Naive thymus-derived CD8-positive, alpha-beta T cell (primary cell): ENCODE measurements around the gene FNDC10. TPM values are rescaled to one million over a fixed set of nuclear protein-coding genes. Genes with fewer than 3 reads are reported as not detected.
"Not testable (repeated sequence)": the region's sequence is repeated elsewhere in the genome, so short reads cannot be mapped to it uniquely, and the experiment has no call there.

Source experiments
- ATAC-seq, 2 donors: fragments of 150-1000 bp; cut with Tn5 transposase in 1 of 2; sonication (Bioruptor Pico), chemical (Tn5 transposase) in 1 of 2; 1 replicate in 1 of 2; 2 replicates in 1 of 2; pipeline ENCODE4 v1.10.0; 2021; ENCODE audit warnings: mild to moderate bottlenecking in 2 of 2, moderate library complexity in 2 of 2
- POLR2A ChIA-PET: fragments of 350-600 bp; sonication (Branson Sonifier 250); formaldehyde crosslinking; loops from one replicate; lab custom pipeline; 2021; ENCODE audit warnings: antibody characterized with exemption; lab: Charles Lee
- DNase-seq, 10 donors: peaks; one replicate each; pipeline versions ENCODE4 v3.0.0 to v3.0.0-alpha.2; 2020 to 2022
- H3K27ac Mint-ChIP-seq, 10 donors: one replicate each; pipeline ENCODE4 v1.8.0; 2020 to 2022; ENCODE audit warnings: mild to moderate bottlenecking in 10 of 10, mixed read lengths in 10 of 10, moderate library complexity in 4 of 10, inconsistent platforms in 1 of 10
- H3K27me3 Mint-ChIP-seq, 5 donors: one replicate each; pipeline ENCODE4 v1.8.0; 2021 to 2022; ENCODE audit warnings: mixed read lengths in 5 of 5
- H3K36me3 Mint-ChIP-seq, 3 donors: one replicate each; pipeline ENCODE4 v1.8.0; 2020 to 2022; ENCODE audit warnings: mixed read lengths in 3 of 3, mild to moderate bottlenecking in 2 of 3, inconsistent platforms in 1 of 3
- H3K4me1 Mint-ChIP-seq, 4 donors: one replicate each; pipeline ENCODE4 v1.8.0; 2021 to 2022; ENCODE audit warnings: mixed read lengths in 4 of 4
- H3K4me3 Mint-ChIP-seq, 10 donors: one replicate each; pipeline ENCODE4 v1.8.0; 2020 to 2022; ENCODE audit warnings: mild to moderate bottlenecking in 10 of 10, mixed read lengths in 10 of 10, moderate library complexity in 6 of 10, inconsistent platforms in 1 of 10
- H3K9me3 Mint-ChIP-seq, 9 donors: one replicate each; pipeline ENCODE4 v1.8.0; 2020 to 2022; ENCODE audit warnings: mixed read lengths in 9 of 9, mild to moderate bottlenecking in 3 of 9, inconsistent platforms in 1 of 9, moderate library complexity in 1 of 9
- polyA plus RNA-seq, 3 donors: library from polyadenylated mRNA; unstranded; fragments of 300-500 nt; fragmentation: Illumina TruSeq; gene quantifications; one replicate each; pipeline ENCODE4 v1.2.3, GENCODE V29; 2021
- total RNA-seq, 8 experiments: library from RNA in 2 of 8; stranded (reverse) in 2 of 8; gene quantifications; one replicate each; pipeline ENCODE4 v1.2.3 and lab custom pipeline; 2021 to 2026

The FNDC10 gene
- total and polyA plus RNA-seq, 5 experiments from 2014 or later, result 0.75 to 3.8 (median 2.4) TPM

GRCh38 chr1:1601564-1602303 is 1.8 kb upstream of the FNDC10 start:
- H3K27ac Mint-ChIP-seq, result no peak overlapping the region
- peak overlapping the region in 2 of 10 donors; percentile 24 to 33 for H3K4me3 Mint-ChIP-seq
- ATAC-seq (no peak), DNase-seq (no peak)
- POLR2A ChIA-PET, result interaction anchor here (0.6 to 4.2 kb wide), 2 partner anchors 12 to 330 kb away, joined by 4 to 43 read pairs; partner anchors contain the start of gene MIB2
- no peaks in the 10 kb centered on the region for H3K36me3 Mint-ChIP-seq
- peaks cover 0 to 11% (median 0%) of the 10 kb centered on the region in 5 donors for H3K27me3 Mint-ChIP-seq
- peaks cover 5 to 14% (median 10%) of the 10 kb centered on the region in 4 donors for H3K4me1 Mint-ChIP-seq
- H3K9me3 Mint-ChIP-seq, result no peaks in the 10 kb centered on the region

- H3K27me3 Mint-ChIP-seq, result peaks cover 0 to 11% (median 0%) of the 10 kb centered on the region in 5 donors
- H3K9me3 Mint-ChIP-seq, result no peaks in the 10 kb centered on the region
- H3K36me3 Mint-ChIP-seq, result no peaks in the 10 kb centered on the region
- H3K27ac Mint-ChIP-seq, result no peak overlapping the region
- POLR2A ChIA-PET, result interaction anchor here (0.6 to 4.2 kb wide), 4 partner anchors 13 to 331 kb away, joined by 3 to 43 read pairs (median 5); partner anchors contain the start of gene MIB2
- peak overlapping the region; percentile 39 to 76 (median 65) for H3K4me3 Mint-ChIP-seq
- DNase-seq (no peak), ATAC-seq (no peak)
- H3K4me1 Mint-ChIP-seq, result peaks cover 5 to 11% (median 8%) of the 10 kb centered on the region in 4 donors
Observed at GRCh38 chr1:1600861-1601563, 1.1 kb upstream of the FNDC10 start.

DNA sequence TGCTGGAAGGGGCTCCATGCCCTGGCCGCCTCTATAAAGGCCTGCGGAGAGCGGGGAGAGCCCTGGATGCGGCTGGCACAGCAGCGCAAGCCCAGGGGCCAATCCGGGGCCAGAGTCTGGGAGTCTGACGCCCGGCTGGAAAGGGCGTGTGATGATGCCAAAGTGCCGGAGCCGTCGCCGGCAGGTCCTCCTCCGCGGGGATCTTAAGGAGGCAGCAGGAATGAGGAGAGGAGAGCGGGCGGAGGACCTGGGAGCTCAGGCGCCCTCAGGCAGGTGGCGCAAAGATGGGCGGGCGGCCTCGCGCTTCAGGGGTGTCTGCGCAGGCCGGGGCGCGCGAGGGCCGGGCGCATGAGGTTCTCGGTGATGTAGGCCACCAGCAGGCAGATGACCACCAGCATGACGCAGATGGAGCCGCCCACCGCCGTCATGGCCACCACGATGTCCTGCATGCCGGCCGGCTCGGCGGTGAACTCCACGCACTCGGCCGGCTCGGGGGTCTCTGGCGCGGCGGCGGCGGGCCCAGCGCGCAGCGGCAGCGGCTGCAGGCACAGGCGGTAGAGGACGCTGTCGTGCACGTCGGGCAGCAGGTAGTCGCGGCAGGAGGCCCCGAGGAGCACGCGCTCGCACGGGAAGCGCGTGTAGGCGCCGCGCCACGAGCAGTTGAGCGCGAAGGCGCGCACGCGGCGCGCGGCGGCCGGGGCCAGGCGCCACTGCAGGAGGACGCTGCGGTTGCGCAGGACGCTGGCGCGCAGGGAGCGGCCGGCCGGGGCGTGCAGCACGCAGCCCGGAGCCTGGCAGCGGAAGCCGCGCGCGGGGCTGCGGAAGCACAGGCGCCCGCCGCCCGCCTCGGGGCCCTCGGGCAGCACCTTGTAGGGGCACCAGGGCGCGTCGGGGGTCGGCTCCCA is 653 bp downstream of the FNDC10 start:
- H3K27me3 Mint-ChIP-seq, result peaks cover 0 to 11% (median 0%) of the 10 kb centered on the region in 5 donors
- POLR2A ChIA-PET, result interaction anchor here (0.8 to 3.1 kb wide), 3 partner anchors 8 to 17 kb away, joined by 3 to 23 read pairs (median 5); partner anchors contain the start of gene MIB2
- peak overlapping the region; percentile 59 to 86 (median 81) for H3K4me3 Mint-ChIP-seq
- peaks cover 5 to 9% (median 7%) of the 10 kb centered on the region in 4 donors for H3K4me1 Mint-ChIP-seq
- H3K9me3 Mint-ChIP-seq, result no peaks in the 10 kb centered on the region
- no peaks in the 10 kb centered on the region for H3K36me3 Mint-ChIP-seq
- H3K27ac Mint-ChIP-seq, result peak overlapping the region in 3 of 10 donors; percentile 53 to 65 (median 60)
- ATAC-seq (peak; percentile 71 to 76), DNase-seq (peak in 5 of 10 donors; percentile 25 to 55 (median 40))

GRCh38 chr1:1598720-1599029 is 1.3 kb downstream of the FNDC10 start:
- POLR2A ChIA-PET, result interaction anchor here (0.8 to 3.1 kb wide), 4 partner anchors 8 to 23 kb away, joined by 3 to 23 read pairs (median 4); partner anchors contain the start of gene MIB2
- ATAC-seq (no peak), DNase-seq (no peak)
- H3K27ac Mint-ChIP-seq, result peak overlapping the region in 3 of 10 donors; percentile 9 to 53 (median 43)
- H3K4me1 Mint-ChIP-seq, result peaks cover 5 to 9% (median 7%) of the 10 kb centered on the region in 4 donors
- H3K9me3 Mint-ChIP-seq, result no peaks in the 10 kb centered on the region
- peak overlapping the region; percentile 59 to 86 (median 81) for H3K4me3 Mint-ChIP-seq
- peaks cover 0 to 11% (median 0%) of the 10 kb centered on the region in 5 donors for H3K27me3 Mint-ChIP-seq
- no peaks in the 10 kb centered on the region for H3K36me3 Mint-ChIP-seq

DNA sequence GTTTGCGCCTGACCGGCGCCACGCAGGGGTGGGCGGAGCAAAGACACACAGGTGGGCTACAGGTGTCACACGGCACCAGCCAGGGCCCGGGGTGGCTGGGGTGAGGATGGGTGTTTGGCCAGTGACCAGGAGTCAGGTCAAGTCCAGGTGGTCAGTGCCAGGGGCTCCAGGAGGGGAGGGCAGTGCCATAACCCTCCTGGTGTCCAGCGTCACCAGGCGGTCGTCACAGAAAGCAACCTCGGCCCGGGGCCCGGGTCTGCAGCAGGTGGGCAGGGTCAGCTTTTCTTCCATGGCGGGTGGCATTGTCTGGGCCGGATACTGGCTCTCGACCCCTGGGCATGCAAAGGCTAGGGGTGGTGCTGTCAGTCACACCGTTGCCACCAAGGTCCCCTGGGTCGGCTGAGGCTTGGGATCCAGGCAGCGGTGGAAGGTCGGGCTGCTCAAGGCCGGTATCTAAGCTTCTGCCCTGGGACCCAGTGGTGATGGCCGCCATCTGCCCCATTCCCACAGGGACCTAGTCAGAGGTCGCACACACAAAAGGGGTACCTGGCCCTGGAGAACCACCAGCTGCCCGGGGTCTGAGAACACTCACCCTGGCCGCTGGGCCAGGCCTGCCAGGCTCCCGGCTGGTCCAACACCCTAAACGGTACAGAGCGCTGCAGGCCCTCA is 1.8 kb downstream of the FNDC10 start:
- Mint-ChIP-seq H3K27me3 (peaks cover 0 to 11% (median 0%) of the 10 kb centered on the region in 5 donors), H3K4me3 (peak overlapping the region in 8 of 10 donors; percentile 59 to 86 (median 82)), H3K36me3 (no peaks in the 10 kb centered on the region), H3K9me3 (no peaks in the 10 kb centered on the region), H3K27ac (peak overlapping the region in 1 of 10 donors; percentile 49), H3K4me1 (peaks cover 5 to 9% (median 7%) of the 10 kb centered on the region in 4 donors)
- ATAC-seq (no peak), DNase-seq (no peak)
- POLR2A ChIA-PET, result interaction anchor here (0.6 to 3.1 kb wide), 7 partner anchors 9 to 209 kb away, joined by 3 to 23 read pairs (median 4); partner anchors contain the start of gene MIB2

DNA sequence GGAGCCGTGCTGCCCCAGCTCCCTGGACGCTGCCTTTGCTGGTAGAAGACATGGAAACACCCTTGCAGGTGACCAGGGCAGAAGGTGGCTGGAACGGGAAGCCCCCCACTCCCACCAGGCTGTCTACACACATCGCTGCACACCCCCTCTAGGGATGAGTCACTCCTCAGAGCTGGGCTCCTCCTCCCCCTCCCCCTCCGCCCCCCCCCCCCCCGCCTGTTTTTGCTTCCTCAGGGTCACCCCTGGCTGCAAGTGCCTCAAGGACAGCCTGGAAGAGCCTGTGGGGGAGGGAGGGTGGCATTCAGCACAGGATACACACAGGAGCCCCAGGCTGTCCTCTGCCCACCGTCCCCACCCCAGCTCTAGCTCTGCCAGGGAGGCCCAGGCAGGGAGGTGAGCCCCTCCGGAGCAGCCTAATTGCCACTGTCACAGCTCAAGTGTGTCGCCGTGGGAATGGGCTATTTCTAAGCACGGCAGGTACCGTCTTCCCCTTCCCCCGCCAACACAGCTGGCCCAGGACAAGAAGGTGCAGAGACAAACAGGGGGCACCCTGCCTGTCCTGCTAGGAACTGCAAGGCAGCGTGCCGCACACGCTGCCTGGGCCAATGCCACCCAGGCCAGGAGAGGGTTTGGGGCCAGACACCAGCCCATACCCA is 2.5 kb downstream of the FNDC10 start:
- H3K27ac Mint-ChIP-seq, result peak overlapping the region in 1 of 10 donors; percentile 49
- ATAC-seq, result peak; percentile 37 to 40
- POLR2A ChIA-PET, result interaction anchor here (0.6 to 3.1 kb wide), 5 partner anchors 17 to 203 kb away, joined by 3 to 23 read pairs (median 5); partner anchors contain the start of gene MIB2

GRCh38 chr1:1596493-1597274 is 3.3 kb downstream of the FNDC10 start:
- H3K27me3 Mint-ChIP-seq, result peaks cover 0 to 11% (median 0%) of the 10 kb centered on the region in 5 donors
- H3K4me1 Mint-ChIP-seq, result peaks cover 5 to 9% (median 7%) of the 10 kb centered on the region in 4 donors
- ATAC-seq (no peak), DNase-seq (no peak)
- no peaks in the 10 kb centered on the region for H3K9me3 Mint-ChIP-seq
- POLR2A ChIA-PET, result interaction anchor here (3.1 kb wide), 1 partner anchor 18 kb away, joined by 23 read pairs; the partner anchor contains the start of gene MIB2
- no peaks in the 10 kb centered on the region for H3K36me3 Mint-ChIP-seq
- no peak overlapping the region for H3K4me3 Mint-ChIP-seq
- no peak overlapping the region for H3K27ac Mint-ChIP-seq

More for the DNA sequence above, 2.5 kb downstream of the FNDC10 start:
- Mint-ChIP-seq H3K9me3 (no peaks in the 10 kb centered on the region), H3K27me3 (peaks cover 0 to 11% (median 0%) of the 10 kb centered on the region in 5 donors), H3K4me3 (peak overlapping the region in 6 of 10 donors; percentile 29 to 67 (median 56)), H3K36me3 (no peaks in the 10 kb centered on the region), H3K4me1 (peaks cover 5 to 9% (median 7%) of the 10 kb centered on the region in 4 donors)
- peak in 1 of 10 donors; percentile 24 for DNase-seq

DNA sequence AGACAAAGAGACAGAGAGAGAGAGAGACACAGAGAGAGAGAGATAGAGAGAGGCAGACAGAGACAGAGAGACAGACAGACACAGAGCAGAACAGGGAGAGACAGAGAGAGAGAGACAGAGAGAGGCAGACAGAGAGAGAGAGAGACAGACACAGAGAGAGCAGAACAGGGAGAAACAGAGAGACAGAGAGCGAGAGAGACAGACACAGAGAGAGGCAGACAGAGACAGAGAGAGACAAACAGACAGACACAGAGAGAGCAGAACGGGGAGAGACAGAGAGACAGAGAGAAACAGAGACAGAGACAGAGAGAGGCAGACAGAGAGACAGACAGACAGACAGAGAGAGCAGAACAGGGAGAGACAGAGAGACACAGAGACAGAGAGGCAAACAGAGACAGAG is 4.6 kb downstream of the FNDC10 start:
- H3K27ac Mint-ChIP-seq, H3K36me3 Mint-ChIP-seq, H3K4me3 Mint-ChIP-seq: not testable (repeated sequence)

DNA sequence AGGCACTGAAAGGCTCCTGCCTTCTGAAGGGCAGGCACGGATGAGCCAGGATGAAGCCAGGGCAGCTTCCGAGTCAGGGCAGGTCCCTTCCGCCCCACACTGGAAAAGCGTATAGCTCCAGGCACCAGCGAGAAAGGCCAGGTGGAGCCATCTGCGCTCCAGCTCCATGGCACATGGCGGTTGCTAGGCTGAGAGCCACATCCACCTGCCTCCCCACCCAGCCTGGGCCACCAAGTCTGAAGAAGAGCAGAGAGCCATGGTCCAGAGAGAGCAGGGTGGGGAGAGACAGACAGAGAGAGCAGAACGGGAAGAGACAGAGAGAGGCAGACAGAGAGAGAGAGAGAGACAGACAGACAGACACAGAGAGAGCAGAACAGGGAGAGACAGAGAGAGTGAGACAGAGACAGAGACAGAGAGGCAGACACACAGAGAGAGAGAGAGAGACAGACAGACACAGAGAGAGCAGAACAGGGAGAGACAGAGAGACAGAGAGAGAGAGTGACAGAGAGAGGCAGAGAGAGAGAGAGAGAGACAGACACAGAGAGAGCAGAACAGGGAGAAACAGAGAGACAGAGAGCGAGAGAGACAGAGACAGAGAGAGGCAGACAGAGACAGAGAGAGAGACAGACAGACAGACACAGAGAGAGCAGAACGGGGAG is 5.2 kb downstream of the FNDC10 start:
- H3K27ac Mint-ChIP-seq, result no peak overlapping the region
- no peaks in the 10 kb centered on the region for H3K9me3 Mint-ChIP-seq
- H3K4me1 Mint-ChIP-seq, result peaks cover 5 to 9% (median 6%) of the 10 kb centered on the region in 4 donors
- POLR2A ChIA-PET, result no interaction called here
- ATAC-seq (peak in 1 of 2 donors; percentile 43), DNase-seq (no peak)
- no peak overlapping the region for H3K4me3 Mint-ChIP-seq
- H3K36me3 Mint-ChIP-seq, result no peaks in the 10 kb centered on the region
- H3K27me3 Mint-ChIP-seq, result peaks cover 0 to 11% (median 0%) of the 10 kb centered on the region in 5 donors

More for the DNA sequence above, 4.6 kb downstream of the FNDC10 start:
- DNase-seq, H3K4me1 Mint-ChIP-seq, POLR2A ChIA-PET, ATAC-seq, H3K9me3 Mint-ChIP-seq: not testable (repeated sequence)
- peaks cover 0 to 11% (median 0%) of the 10 kb centered on the region in 5 donors for H3K27me3 Mint-ChIP-seq
